OCI-LY7 (cell line): ENCODE measurements around the gene ICAM1.

Experiments
- EZH2phosphoT487 ChIP-seq: fragments of 200-600 bp; sonication (generic); IDR thresholded peaks from 2 replicates; pipeline ENCODE4 v1.6.1; 2018; ENCODE audit warnings: low read depth, borderline replicate concordance, mild to moderate bottlenecking, mixed run types, antibody characterized with exemption, low read length, moderate library complexity, mixed read lengths
- TF ChIP-seq, protein P1 (sequence below): fragments of 200-600 bp; sonication (generic); conservative IDR thresholded peaks from 2 replicates; pipeline ENCODE4 v1.5.1; 2014; ENCODE audit warnings: mild to moderate bottlenecking, antibody characterized with exemption, low read length, moderate library complexity, mixed read lengths

DNA sequence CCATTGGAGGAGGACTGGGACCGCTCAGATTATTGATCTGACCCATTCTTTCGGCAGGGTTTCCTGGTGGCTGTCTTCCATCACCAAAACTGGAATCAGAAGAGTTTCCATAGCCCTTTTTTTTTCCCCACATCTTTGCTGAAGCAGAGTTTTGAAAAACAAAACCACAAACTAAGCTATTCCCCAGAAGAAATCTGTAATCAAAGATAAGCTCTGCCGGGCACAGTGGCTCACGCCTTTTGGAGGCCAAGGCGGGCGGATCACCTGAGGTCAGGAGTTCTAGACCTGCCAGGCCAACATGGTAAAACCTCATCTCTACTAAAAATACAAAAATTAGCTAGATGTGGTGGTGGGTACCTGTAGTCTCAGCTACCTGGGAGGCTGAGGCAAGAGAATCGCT lies 4.2 kb upstream of the ICAM1 start:
- TF ChIP-seq, protein P1, sequence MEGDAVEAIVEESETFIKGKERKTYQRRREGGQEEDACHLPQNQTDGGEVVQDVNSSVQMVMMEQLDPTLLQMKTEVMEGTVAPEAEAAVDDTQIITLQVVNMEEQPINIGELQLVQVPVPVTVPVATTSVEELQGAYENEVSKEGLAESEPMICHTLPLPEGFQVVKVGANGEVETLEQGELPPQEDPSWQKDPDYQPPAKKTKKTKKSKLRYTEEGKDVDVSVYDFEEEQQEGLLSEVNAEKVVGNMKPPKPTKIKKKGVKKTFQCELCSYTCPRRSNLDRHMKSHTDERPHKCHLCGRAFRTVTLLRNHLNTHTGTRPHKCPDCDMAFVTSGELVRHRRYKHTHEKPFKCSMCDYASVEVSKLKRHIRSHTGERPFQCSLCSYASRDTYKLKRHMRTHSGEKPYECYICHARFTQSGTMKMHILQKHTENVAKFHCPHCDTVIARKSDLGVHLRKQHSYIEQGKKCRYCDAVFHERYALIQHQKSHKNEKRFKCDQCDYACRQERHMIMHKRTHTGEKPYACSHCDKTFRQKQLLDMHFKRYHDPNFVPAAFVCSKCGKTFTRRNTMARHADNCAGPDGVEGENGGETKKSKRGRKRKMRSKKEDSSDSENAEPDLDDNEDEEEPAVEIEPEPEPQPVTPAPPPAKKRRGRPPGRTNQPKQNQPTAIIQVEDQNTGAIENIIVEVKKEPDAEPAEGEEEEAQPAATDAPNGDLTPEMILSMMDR: no peak
- TF ChIP-seq EZH2phosphoT487: no peak
